Body of pancreas (tissue), 4 donors: ENCODE data around the gene CDH10.

Experiments used
- CTCF ChIP-seq, 7 experiments: fragments of 450-650 bp in 4 of 7; fragments of 200-600 bp in 3 of 7; sonication (generic) in 3 of 7; IDR thresholded peaks; one replicate each; pipeline ENCODE4 v1.5.1; 2016 to 2019; ENCODE audit warnings: antibody characterized with exemption in 7 of 7
- POLR2A ChIP-seq, 3 donors: fragments of 450-650 bp; IDR thresholded peaks; one replicate each; pipeline ENCODE4 v1.6.1; 2016; ENCODE audit warnings: antibody characterized with exemption in 3 of 3, mild to moderate bottlenecking in 2 of 3

GRCh38 chr5:24474685-24475084 is 170.1 kb downstream of the CDH10 start:
- no peak for TF ChIP-seq CTCF (IDR thresholded peaks at IDR 0.05)
- TF ChIP-seq POLR2A (IDR thresholded peaks at IDR 0.05): no peak
